Ecto neural progenitor cell (in vitro differentiated cells): ENCODE data around the gene SMCHD1.
"Not testable (repeated sequence)": the region's sequence is repeated elsewhere in the genome, so short reads cannot be mapped to it uniquely, and the experiment has no call there.

Source experiments
- DNase-seq: peaks from one replicate; pipeline ENCODE4 v3.0.0-alpha.2; 2018; ENCODE audit warnings: low spot score

SMCHD1 gene

DNA sequence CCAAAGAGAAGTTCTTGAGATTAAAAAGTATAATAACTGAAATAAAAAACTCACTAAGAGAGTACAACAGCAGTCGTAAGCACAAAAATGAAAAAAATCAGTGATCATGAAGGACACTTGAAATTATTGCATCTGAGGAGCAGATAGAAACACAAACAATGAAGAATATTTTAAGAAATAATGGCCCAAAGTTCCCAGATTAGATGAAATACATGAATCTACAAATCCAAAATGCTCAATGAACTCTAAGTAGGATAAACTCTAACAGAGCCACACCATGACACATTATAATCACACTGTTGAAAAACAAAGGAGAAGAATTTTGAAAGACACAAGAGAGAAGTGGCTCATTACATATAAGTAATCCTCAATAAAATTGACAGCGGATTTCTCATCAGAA, 159.4 kb downstream of the SMCHD1 start:
- DNase-seq, result no peak

GRCh38 chr18:2818281-2818680, 162.8 kb downstream of the SMCHD1 start:
- no peak for DNase-seq

GRCh38 chr18:2821695-2822094, 166.2 kb downstream of the SMCHD1 start:
- no peak for DNase-seq

- DNase-seq, result no peak
Observed at GRCh38 chr18:2822213-2822921, 166.8 kb downstream of the SMCHD1 start.

DNA sequence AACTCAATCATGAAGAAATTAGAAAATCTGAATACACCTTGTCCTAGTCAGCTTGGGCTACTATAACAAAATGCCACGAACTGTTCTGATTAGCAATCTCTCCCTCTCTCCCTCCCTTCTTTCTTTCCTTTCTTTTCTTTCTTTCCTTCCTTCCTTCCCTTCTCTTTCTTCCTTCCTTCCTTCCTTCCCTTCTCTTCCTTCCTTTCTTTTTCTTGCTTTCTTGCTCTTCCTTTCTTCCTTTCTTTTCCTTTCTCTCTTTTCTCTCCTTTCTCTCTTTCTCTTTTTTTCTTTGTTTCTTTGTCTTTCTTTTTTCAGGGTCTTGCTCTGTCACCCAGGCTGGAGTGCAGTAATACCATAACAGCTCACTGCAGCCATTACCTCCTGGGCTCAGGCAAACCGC, 167.7 kb downstream of the SMCHD1 start:
- DNase-seq, result no peak

DNA sequence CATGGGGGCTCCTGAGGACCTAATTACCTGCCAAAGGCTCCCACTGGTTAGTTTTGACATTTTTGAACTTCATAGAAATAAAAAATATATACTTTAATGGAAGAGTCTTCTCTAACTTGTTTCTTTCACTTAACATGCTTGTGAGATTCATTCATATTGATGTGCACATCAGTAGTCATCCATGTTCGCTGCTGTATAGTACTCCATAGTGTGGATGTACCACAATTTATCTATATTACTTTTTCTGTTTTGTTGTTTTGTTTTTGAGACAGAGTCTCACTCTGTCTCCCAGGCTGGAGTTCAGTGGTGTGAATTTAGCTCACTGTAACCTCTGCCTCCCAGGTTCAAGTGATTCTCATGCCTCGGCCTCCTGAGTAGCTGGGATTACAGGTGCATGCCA, 168.4 kb downstream of the SMCHD1 start:
- no peak for DNase-seq

DNA sequence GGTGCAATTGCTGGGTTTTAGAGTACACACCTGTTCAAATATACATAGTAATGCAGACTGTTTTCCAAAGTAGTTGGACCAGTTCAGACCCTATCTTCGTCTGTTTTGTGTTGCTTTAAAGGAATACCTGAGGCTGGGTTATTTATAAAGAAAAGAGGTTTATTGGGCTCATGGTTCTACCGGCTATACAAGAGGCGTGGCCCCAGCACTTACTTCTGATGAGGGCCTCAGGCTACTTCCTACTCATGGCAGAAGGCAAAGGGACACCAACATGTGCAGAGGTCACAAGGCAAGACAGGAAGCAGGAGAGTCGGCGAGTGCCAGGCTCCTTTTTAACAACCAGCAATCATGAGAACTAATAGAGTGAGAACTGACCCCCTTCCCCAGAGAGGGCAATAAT, 169.3 kb downstream of the SMCHD1 start:
- no peak for DNase-seq

DNA sequence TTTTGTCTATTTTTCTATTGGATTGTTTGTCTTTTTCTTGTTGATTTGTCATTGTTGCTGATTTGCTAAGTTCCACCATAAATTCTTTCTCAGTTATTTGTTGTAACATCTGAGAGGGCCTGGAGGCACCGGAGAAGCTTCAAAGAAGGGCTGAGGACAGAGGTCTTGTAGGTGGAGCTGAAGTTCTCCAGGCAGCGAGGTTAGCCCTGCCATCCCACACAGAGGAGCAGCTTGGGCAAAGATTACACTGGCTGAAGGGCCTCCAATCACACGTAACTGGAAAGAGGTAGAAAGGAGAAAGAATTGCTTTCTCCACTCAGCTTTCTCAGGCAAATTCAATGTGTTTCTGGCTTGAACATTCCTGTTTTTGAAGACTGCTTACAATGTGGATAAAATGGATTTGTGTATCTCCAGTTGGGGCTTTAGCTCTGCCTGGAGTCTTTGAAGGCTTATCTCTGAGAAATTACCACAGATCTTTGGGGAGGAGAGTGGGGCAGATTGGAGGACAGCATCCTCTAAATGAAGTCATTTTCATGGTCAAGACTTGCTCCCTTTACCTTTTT, 170.2 kb downstream of the SMCHD1 start:
- DNase-seq, result no peak

DNA sequence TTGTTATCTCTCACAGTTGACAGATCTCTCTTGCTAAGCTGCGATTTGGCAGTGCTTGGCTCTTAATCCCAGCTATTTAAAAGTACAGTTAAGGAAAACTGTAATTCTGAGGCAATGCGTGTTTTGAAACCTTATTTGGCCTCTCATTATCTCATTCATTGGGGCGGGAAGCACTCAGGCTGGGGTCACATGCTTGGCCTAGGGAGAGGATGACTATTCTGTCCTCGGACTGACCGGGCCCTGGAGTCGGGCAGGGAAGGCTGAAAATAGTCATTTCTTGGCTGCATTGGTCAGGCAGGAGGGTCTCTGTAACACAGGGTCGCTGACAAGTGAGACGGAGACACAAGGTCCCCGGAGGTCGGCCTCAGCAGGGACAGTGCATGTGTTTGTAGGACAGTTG, 171.1 kb downstream of the SMCHD1 start:
- DNase-seq, result no peak

DNA sequence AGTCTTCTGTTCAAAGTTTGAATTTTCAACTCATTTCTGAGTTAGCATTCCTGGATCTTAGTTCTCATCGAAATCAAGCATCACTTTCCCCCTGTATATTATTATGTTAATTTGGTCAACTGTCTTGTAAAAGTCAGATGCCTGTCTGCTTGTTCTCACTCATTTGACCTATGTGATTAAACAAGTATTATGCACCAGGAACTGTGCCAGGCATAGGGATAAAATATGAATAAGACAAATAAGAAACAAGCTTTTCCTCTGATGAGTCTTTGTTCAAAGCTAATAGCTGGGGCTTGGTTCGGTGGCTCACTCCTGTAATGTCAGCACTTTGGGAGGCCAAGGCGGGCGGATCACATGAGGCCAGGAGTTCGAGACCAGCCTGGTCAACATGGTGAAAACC, 171.5 kb downstream of the SMCHD1 start:
- no peak for DNase-seq

DNA sequence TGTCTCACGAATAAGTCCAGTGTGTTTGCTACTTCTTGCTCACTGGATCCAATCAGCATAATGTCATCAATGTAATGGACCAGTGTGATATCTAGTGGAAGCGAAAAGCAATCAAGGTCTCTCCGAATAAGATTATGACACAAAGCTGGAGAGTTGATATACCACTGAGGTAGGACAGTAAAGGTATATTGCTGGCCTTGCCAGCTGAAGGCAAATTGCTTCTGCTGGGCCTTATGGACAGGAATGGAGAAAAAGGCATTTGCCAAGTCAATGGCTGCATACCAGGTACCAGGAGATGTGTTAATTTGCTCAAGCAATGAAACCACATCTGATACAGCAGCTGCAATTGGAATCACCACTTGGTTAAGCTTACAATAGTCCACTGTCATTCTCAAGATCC, 180.6 kb downstream of the SMCHD1 start:
- DNase-seq, result not testable (repeated sequence)

- not testable (repeated sequence) for DNase-seq
Observed at GRCh38 chr18:2837290-2837689, 181.8 kb downstream of the SMCHD1 start.

GRCh38 chr18:2839202-2839601, 183.7 kb downstream of the SMCHD1 start:
- DNase-seq, result no peak

DNA sequence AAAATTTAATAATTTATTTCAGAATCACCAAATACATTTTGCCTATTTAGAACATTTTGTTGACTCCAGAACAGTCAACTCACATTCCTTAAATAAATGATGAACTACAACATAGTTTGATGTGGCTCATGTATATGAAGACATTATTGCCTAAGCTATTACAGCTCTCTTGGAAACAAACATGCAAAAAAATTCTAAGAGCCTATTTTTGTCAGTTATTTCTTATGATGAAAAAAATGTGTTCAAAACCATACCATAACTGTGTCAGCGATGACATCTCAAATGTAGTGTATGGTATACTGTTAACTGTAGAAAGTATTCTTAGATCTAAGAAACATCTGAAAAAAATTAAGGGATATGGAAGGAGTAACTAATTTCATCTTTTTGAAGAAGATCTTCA, 185.0 kb downstream of the SMCHD1 start:
- no peak for DNase-seq

GRCh38 chr18:2843146-2843545, 187.6 kb downstream of the SMCHD1 start:
- no peak for DNase-seq

- DNase-seq, result no peak
Observed at GRCh38 chr18:2845172-2845571, 189.6 kb downstream of the SMCHD1 start.

DNA sequence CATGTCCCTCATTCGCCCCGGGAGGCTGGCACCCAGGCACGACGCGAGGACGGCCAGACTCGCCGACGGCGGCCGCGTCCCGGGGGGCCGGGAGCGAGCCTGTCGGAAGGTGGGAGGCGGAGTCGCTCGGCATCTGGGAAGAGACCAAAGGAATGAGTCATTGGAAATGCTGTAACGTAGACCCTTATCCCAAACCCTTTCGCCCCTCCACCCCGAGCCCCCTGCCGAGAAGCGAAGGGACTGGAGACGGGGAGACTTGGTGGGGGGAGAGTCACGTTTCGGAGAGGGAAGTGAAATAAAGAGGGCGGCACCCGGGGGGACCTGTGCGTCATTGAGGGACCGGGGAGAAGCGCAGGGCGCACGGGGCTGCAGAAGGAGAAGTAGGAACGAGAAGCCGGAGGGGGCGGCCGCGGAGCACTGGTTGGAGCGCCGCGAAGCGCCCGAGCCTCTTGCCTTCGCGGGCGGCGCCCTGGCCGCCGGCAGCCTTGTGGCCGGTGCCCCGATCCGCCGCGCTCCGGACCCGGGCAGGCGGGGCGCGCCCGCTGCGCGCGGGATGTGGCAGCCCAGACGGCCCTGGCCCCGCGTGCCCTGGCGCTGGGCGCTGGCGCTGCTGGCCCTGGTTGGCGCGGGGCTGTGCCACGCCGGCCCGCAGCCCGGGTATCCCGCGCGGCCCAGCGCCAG, 191.2 kb downstream of the SMCHD1 start, which contains the start of gene EMILIN2:
EMILIN2 (plus strand) TSS at position 371 of the 681 bp plus-strand sequence; CDS start at position 554, 183 bp downstream.
- DNase-seq, result peak; percentile 72

DNA sequence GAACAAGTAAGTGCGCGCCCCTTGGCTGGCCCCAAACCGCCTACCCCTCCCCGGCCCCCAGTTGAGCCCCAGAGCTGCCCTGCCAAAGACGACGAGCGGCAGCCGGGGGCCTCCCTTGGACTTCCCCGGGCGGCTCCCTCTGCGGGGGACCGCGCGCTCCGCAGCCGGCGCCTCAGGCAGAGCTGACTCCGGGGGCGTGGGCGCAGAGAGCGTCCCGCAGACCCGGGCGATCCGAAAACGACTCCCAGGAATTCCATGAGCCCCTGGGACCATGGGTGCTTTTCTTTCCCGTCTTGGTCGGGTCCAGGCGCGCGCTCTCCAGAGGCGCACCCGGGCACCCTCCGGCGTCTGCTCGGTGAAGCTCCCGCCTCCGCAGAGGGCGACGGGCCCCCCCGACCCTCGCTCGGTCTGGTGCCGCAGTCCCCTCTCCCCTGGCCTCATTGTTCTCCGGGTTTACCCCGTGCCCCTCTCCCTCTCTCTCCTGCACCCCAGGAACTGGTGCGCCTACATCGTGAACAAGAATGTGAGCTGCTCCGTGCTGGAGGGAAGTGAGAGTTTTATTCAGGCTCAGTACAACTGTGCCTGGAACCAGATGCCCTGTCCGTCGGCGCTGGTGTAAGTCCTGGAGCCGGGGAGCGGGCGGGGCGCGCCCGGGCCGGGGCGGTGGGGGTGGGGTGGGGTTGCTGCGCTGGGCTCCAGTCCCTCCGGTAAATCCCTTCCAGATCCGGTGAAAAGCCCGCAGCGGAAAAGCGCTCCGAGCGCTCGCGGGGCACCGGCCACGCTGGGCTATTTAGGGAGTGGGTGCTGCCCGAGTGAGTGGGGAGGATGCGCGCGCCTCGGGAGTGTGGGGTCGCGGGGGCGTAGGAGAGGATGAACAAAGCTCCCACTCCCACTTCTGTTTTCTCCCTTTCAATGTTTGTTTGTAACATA, 192.1 kb downstream of the SMCHD1 start:
- DNase-seq, result peak; percentile 79

DNA sequence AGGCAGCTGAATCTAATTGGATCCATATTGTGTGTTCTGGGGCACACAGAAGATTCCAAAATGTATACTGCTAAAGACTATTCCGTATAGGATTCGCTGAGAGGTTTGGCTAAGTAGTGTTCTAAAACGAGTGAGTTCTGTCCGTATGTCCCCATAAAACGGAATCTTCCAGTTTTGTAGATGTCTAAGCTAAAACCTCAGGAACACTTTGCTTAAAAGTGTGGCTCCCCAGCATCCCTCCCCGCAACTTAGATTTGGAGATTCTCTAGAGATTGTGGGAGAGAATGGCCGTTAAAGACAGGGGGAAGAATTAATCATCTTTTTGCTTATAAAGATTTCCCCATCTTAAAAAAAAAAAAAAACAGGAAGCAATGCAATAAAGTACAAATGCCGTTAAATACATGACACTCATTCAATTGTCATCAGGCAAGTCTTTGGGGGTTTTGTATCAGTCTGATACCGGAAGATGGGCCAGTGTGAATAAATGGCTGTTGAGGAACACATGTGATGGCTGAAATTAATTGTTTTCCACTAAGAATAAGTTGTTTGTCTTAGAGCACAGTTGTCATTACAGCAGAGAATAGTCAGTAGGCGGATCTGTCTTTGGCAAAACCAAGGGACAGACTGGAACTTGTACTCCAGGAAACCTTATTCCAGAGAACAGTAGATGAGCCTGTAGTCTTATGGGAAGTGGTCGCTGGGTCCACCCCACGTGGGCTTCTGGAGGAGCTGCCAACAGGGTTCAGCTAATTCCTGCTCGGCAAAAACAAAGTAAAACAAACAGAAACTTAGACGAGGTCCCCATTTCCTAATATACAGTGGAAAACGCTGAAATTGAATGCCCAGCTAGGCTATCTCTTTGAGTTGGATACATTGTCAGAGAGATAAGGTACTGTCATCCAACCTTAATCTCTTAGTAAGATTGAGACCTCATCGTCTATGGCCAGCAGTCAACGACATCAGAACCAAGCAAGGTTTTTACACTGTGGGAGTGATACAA, 193.0 kb downstream of the SMCHD1 start:
- DNase-seq, result no peak

- DNase-seq, result no peak
Observed at GRCh38 chr18:2850816-2851215, 195.3 kb downstream of the SMCHD1 start.

GRCh38 chr18:2851771-2852170, 196.2 kb downstream of the SMCHD1 start:
- no peak for DNase-seq
